Measurements from ENCODE around the gene TMIE. TPM values are rescaled to one million over a fixed set of nuclear protein-coding genes. Genes with fewer than 3 reads are reported as not detected.
A peak's percentile ranks its signal among the peaks of the same experiment; 100 is the strongest.

Gene TMIE
- total and polyA plus RNA-seq, 9 of the 15 experiments (the other 6 are each of a cell fraction or from before 2014, with no cell fraction given): not detected

GRCh38 chr3:46693892-46694226, 7.3 kb upstream of the TMIE start (continued):
- TF ChIP-seq AFF4 (CRISPR knock-in tag; IDR thresholded peaks at IDR 0.05): no peak
- TF ChIP-seq NCOA4 (IDR thresholded peaks at IDR 0.05; ENCODE audit: partially characterized antibody): no peak
- 0 out of 2 replicates have a peak, but pooled peaks have one; percentile 2 for TF ChIP-seq VEZF1 (CRISPR knock-in tag; IDR thresholded peaks at IDR 0.05)
- TF ChIP-seq RFX5 (IDR thresholded peaks at IDR 0.05; ENCODE audit: low read depth, low read length): no peak
- no peak for TF ChIP-seq DLX4 (CRISPR knock-in tag; IDR thresholded peaks at IDR 0.05)
- no peak for TF ChIP-seq THAP12 (CRISPR knock-in tag; IDR thresholded peaks at IDR 0.05)
- no peak for TF ChIP-seq ZNF431 (CRISPR knock-in tag; IDR thresholded peaks at IDR 0.05)
- peak; percentile 27; the same call in 1 of the 2 replicates for TF ChIP-seq USF2 (CRISPR knock-in tag; IDR thresholded peaks at IDR 0.05)
- 0 out of 2 replicates have a peak, but pooled peaks have one; percentile 28 for TF ChIP-seq SAFB (IDR thresholded peaks at IDR 0.05; ENCODE audit: borderline replicate concordance, low read depth, low read length)
- TF ChIP-seq MTA3 (IDR thresholded peaks at IDR 0.05; ENCODE audit: borderline replicate concordance): no peak; the same call in 1 of the 2 replicates
- no peak for TF ChIP-seq ZFP36 (IDR thresholded peaks at IDR 0.05; ENCODE audit: low read depth, low read length, partially characterized antibody)
- TF ChIP-seq ERF (CRISPR knock-in tag; IDR thresholded peaks at IDR 0.05): no peak
- TF ChIP-seq KAT2B (IDR thresholded peaks at IDR 0.05; ENCODE audit: low read depth, low read length): no peak
- TF ChIP-seq TRIM24 (IDR thresholded peaks at IDR 0.05): no peak
- TF ChIP-seq LCOR (CRISPR knock-in tag; IDR thresholded peaks at IDR 0.05): no peak
- no peak for TF ChIP-seq CSDE1 (IDR thresholded peaks at IDR 0.05)
- TF ChIP-seq POLR2G (IDR thresholded peaks at IDR 0.05; ENCODE audit: low read depth, low read length): peak; percentile 77
- TF ChIP-seq CGGBP1 (CRISPR knock-in tag; IDR thresholded peaks at IDR 0.05): no peak
- TF ChIP-seq BHLHE40 (IDR thresholded peaks at IDR 0.05; ENCODE audit: low read length): no peak
- TF ChIP-seq RBFOX2 (IDR thresholded peaks at IDR 0.05; ENCODE audit: low read depth, low read length): peak; percentile 65

All from K562 (cell line).